Measurements from ENCODE around the gene DAPK1.
A peak's percentile ranks its signal among the peaks of the same experiment; 100 is the strongest.
"Not testable (repeated sequence)": the region's sequence is repeated elsewhere in the genome, so short reads cannot be mapped to it uniquely, and the experiment has no call there.

Gene DAPK1

DNA sequence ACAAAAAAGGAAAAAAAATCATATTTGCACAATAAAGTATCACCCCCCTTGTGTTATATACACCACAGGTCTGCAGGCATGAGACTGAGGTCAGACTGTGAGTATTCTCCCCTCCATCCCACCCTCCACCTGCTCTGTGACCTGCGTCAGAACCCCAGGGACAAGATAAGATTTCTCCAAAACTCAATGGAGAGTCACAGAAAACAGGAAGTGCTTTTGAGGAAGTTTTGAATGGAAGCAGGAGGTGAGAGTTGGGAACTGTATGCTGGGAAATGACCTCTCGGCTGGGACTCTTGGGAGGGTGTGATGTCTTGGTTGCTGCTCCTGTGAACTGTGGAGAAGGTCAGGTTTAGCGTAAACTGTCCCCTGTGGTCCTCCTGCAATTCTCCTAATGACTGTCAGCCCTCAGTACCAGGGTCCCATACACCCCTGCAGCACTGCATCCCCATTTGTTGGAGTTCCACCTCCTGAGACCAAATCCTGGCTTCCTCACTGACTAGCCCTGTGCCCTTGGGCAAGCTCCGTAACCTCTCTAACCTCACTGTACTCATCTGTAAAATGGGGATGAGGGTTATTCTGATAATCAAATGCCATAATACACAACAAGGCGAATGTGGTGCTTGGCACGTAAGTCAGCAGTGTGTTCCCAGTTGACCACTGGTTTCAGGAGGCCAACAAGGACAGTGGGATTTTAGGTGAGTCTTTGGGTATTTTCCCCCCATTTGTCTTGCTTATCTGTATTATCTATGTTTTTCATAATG is 221.4 kb downstream of the DAPK1 start:
- DNase-seq, result no peak

DNA sequence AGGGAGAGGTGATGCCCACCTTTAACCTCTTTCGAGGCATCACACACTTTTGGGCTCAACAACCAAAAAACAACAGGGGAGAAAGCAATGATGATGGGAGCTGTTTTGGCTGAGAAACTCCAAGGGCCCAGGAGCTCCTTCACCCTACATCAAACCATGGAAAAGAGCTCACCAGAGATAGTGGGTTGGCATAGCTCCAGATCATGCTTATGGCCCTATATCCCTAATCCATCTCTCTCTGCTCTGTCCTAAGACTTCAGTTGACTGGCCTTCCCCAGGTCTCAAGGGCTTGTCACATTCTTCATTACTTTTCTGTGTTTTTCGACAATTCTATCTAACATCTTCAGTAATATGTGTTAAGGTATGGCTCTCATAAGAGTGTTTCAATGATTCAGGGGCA is 222.5 kb downstream of the DAPK1 start:
- DNase-seq, result no peak

DNA sequence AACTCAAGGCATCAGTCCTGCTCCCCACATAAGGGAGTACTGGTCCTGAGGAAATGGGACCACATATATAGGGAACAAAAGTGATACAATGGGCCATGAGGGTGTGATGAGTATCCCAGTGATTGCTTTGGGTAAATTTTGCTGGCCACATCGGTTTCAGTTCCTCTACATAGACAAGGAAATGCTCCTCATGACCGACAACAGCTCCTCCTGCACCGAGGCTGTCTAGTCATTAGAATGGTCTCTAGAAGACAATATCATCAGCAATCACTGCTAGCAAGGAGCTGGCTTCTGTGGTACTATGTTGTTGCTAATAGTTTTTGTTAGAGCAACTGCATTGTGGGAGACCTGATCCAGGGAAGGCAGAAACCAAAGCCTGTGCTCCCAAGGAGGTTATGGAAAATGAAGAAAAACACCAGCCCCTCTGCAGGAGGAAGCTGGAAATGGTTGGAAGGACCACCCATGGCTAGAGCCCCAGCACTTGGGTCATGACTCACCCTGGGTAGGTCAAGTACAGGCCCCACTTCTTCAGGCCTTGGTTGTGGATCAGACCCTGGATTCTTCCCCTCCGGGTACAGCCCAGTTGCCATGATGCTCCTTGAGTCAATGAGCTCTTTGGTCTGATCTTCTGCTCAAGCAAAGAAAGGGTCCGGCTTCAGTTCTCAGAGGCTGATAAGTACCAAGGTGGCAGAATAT is 224.9 kb downstream of the DAPK1 start:
- DNase-seq, result no peak

DNA sequence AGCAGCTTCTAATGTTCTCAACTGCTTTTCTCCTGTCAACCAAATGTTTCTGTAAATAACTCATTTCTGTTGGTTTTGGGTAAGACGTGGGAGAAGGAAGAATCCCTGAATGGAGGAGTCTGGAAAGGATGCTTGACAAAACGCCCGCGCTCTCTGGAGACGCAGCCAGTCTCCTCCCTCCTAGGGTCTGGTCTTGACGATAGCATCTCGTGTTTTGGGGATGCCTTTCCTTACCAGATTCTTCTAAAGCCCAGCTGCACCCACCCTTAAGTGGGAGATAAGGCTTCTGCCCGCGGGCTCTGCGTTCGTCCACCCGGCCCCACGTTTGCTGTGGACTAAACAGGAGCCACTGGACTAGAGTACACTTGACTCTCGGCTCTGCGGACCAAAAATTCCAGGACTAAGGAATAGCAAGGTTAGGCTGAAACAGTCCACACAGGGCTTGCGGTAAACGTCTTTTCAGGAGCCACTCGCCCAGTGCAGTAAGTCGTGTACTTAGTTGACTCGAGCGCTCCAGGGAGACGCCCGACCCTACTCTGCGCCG is 227.8 kb downstream of the DAPK1 start:
- DNase-seq, result no peak

DNA sequence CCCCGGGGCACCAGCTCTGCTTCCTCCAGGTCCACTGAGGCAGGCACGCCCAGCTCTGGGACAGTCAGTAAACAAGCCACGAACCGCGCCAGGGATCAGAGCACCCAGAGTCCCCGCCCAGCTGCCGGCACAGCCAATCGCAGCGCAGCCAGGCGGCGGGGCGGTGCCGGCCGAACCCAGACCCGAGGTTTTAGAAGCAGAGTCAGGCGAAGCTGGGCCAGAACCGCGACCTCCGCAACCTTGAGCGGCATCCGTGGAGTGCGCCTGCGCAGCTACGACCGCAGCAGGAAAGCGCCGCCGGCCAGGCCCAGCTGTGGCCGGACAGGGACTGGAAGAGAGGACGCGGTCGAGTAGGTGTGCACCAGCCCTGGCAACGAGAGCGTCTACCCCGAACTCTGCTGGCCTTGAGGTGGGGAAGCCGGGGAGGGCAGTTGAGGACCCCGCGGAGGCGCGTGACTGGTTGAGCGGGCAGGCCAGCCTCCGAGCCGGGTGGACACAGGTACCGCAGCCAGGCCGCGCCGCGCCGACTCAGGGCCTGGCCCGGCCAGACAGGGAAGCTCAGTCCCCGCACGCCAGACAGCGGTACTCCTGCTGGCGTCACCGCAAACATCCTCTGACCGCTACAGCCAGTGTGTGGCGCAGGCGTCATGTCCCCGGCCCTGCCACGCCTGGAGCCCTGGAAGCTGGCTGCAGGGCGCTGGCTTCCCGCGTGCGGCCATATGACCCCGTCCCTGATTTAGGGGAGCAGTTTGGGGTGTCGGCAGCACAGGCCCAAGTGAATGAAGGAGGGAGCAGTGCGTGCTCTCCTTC is 228.4 kb downstream of the DAPK1 start, which contains the start of gene CTSL:
CTSL (plus strand) TSS at position 220 of the 810 bp plus-strand sequence. CDS start 1,485 bp downstream, outside the sequence.
- DNase-seq, result peak; percentile 67

DNA sequence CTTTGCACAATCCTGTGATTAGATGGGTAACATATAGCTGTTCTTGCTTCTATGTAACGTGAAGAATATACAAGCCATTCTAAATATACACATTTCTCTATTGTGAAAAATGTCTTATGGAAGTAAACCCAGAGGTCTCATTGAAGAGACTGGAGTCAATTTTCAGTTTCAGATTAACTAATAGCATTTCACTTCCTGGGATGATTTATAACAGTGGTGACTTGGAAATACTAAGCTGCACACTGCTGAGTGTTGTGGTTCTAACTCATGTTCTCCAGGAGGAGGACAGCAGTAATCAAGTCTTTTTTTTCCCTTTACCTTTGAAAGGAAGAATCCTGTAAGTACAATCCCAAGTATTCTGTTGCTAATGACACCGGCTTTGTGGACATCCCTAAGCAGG is 231.6 kb downstream of the DAPK1 start:
- no peak for DNase-seq

DNA sequence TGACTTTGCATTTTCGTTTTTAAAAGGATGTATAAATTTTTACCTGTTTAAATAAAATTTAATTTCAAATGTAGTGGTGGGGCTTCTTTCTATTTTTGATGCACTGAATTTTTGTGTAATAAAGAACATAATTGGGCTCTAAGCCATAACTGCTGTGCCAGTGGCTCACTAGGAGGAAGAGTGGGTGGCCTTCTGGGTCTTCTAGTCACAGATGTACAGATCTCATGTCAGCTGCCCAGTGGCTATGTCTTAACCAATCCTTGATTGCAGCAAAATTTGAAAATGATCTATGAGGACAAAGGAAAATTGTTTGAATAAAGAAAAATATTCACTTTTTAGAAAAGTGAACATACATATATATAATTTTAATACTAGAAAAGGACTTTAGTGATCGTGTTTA is 233.7 kb downstream of the DAPK1 start:
- DNase-seq, result no peak

DNA sequence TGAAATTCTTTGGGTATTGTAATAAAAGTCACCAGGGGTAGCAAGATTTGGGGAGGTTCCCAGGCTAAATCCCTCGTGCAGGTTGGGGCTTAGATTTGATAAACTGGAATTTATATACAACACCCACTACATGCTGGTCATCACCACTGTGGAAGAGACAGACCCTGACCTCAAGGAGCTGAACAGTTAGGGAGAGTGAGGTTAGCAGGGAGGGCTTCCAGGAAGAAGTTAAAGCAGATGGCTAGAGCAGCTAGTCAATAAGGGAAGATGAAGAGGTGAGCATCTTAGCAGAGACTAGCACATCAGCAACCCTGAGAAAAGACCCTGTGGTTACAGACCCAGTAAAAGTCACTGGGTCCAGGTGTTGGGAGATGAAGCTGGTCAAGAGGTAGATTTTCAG is 234.7 kb downstream of the DAPK1 start:
- DNase-seq, result no peak

DNA sequence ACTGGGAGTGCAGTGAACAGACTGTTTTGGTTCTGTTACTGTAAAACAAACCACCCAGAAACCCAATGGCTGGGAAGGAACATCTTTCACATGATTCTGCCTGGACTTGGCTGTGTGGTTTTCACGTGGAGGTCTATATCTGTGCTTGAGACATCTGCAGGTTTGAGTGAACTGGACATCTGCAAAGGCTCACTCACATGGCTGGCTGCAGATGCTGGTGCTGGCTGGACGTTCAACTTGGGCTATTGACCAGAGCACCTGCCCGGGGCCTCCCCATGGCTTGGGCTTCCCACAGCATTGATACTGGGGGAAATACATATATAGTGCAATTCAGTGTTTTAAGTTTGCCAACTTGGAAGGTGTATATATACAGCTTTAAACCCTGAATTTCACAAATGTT is 235.1 kb downstream of the DAPK1 start:
- no peak for DNase-seq

DNA sequence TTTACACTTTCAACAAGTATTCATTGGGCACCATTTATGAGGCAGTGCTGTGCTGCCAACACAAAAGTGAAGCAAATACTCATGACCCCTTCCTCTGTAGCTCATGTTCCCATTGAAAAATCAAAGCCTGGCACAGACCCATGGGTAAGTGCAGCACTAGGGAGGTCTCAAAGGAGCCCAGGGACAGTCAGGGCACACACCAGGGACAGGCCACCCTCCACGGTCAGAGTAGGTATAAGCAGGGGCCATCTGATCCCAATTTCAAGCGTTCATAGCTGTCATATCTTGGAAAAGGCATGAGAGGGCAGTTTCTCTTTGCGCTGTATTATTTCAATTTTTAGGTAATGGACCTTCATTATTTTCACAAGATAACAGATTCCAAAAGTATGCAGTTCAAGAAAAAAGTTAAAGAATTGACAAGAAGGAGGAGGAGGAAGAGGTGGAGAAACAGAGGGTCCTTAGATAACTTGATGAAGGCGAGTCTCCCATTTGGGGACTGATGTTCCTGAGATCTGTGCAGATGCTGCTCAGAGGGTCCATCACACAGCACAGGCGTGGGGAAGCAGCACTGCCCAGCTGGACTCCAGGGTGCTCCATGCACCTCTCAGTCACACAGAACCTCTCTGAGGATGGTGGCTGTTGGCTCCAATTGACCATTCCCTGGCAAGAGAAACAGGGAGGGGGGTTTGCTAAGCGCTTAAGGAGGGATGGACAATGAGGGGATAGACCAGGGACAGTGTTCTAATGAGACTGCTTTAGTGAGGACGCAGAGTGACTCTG is 235.8 kb downstream of the DAPK1 start:
- DNase-seq, result no peak

DNA sequence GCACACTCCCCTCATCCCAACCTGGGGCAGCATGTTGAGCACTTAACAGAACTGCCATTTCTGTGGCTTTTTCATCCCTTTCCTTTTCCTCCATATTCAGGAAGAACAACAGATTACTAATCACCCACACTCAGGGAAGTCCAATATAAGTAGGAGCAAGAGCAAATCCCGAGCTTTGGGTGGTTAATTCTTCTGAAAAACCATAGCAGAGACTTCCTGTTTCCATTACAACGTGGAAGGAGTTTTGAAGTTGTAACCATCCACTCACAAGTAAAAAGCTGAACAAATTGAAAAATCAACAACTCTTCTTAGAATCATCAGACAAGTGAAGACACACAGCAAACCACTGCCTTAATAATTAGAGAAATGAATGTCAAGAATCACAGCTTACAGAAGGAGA is 236.4 kb downstream of the DAPK1 start:
- DNase-seq, result no peak

DNA sequence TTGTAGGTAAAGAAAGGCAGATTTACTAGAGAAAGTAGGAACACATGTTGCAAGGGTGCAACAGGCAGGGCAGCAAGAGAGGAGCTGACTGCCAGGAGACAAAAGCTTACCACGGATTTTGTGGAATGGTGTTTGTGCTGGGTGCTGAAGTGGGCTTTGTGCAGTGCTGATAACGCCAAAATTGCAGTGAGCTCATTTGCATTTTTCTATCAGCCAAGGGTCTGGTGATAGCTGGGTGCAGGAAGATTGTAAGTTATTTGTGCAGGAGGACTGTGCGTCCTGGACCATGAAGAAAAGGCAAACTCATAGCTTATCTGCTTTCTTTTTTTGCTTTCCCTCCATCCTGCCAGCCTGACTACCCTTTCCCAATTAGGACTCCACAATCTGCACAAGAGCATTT is 241.9 kb downstream of the DAPK1 start:
- DNase-seq, result no peak

DNA sequence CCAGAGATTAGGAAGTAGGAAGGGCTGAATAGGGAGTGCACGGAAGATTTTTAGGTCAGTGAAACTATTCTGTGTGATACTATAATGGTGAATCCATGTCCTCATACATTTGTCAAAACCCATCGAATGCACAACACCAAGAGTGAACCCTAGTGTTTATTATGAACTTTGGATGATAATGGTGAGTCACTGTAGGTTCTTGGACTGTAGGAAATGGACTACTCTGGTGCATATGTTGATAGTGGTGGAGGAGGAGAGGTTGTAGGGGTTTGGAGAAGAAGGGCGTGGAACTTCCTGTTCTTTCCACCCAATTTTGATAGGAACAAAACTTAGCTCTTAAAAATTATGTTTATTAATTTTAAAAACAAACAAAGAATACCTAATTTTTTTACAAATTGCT is 242.5 kb downstream of the DAPK1 start:
- no peak for DNase-seq

DNA sequence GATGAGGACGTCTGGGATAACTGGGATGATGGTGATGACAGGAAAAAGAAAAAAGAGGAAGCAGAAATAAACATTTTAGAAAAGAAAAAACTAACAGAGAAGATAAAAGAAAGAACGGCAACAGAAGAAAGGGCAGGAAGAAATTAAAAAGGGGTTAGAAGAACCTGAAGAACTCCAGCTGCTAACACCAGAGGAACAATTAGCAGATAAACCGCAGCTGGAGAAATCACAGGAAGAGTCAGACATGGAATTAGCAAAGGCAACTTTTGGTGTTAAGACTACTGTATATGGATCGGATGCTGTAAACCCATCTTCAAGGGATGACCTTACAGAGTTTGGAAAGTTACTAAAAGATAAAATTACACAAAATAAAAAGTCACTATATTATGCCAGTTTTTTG is 243.7 kb downstream of the DAPK1 start:
- no peak for DNase-seq

DNA sequence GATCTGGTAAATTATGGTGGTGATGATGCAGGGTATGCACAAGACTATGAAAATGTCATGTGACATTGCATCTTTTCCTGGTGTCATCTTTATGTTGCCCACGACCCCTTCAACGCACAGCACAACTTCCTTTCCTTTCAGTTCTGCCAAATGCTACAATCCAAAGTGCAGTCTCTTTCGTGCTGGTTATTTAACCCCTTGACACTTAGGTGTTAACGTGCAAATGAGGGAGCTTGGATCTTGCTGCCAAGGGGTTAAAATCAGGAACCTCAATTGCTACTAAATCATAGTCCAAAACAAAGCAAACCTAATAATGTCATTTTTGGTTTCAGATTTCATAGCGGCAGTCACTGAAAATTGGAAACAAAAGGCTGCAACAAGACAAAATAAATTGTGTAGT is 244.2 kb downstream of the DAPK1 start:
- no peak for DNase-seq

DNA sequence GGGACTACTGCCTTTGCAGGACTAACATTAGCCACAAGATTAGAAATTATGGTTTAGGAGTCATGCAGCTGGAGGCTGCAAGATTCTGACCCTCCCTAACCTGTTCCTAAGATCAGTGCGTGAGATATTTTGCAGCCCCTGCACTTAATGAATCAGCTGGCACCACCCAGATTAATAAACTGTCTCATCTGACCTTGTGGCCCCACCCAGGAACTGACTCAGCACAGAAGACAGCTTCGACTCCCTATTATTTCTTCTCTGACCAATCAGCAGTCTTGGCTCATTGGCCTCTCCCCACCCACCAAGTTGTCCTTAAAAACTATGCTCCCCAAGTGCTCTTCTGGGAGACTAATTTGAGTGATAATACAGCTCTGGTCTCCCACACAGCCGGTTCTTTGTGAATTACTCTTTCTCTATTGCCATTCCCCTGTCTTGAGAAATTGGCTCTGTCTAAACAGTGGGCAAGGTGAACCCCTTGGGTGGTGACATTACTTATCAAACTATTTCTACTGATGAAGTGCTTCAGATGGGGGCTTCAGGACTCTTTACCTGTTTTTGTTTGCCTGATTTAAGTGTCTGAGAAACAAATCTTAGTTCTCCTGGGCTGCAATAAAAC is 245.3 kb downstream of the DAPK1 start:
- no peak for DNase-seq

DNA sequence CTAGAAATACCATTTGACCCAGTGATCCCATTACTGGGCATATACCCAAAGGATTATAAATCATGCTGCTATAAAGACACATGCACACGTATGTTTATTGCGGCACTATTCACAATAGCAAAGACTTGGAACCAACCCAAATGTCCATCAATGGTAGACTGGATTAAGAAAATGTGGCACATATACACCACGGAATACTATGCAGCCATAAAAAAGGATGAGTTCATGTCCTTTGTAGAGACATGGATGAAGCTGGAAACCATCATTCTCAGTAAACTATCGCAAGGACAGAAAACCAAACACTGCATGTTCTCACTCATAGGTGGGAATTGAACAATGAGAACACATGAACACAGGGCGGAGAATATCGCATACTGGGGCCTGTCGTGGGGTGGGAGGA is 246.6 kb downstream of the DAPK1 start:
- not testable (repeated sequence) for DNase-seq

DNA sequence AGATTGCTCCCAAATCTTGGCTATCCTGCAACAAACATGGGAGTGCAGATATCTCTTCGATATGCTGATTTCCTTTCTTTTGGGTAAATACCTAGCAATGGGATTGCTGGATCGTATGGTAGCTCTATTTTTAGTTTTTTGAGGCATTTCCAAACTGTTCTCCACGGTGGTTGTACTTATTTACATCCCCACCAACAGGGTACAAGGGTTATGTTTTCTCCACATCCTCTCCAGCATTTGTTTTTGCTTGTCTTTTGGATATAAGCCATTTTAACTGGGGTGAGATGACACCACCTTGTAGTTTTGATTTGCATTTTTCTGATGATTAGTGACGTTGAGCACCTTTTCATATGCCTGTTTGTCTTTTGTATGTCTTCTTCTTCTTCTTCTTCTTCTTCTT is 248.5 kb downstream of the DAPK1 start:
- no peak for DNase-seq

DNA sequence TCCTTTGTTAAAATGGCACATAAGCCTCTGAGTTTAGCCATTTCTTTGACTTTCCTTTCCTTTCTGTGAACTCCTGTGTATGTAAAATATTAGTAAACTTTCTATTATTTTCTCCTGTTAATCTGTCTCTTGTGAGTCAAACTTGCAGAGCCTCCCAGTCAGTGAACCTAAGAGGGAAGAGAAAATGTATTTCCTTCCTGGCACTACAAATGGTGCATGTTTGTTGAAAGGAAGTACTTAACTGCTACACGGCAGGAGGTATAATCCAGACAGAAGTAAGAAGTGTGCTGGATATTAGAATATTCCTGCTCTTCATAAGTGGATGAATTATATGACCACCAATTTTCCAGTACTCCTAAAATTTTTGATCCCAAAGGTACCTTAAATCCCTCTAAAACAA is 251.2 kb downstream of the DAPK1 start:
- DNase-seq, result no peak

DNA sequence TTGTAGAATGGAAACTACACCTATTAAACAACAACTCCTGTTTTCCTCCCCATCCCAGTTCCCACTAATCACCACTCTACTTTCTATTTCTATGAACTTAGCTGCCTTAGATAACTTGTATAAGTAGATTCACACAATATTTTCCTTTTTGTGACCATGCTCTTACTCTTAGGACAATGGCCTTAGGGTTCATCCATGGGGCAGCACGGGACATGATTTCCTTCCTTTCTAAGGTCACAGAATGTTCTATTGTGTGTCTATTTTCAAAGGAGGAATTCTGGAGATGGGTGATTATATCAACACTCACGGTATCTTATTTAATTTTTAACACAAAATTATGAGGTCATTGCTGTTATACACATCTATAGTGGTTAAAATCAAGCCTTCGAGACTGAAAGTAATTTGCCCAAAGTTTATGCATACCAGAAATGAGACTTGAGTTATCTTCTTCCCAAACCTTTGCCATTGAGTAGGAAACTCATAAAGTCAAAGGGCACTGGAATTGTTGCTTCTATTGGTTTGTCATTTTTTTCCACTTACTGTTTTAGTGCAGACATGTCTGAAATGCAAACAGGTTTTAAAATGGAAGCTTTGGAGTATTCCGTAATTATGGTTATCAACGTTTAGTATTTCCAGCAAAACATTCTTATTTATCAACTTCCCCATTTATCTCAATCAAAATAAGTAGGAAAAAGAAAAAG is 251.8 kb downstream of the DAPK1 start:
- no peak for DNase-seq

DNA sequence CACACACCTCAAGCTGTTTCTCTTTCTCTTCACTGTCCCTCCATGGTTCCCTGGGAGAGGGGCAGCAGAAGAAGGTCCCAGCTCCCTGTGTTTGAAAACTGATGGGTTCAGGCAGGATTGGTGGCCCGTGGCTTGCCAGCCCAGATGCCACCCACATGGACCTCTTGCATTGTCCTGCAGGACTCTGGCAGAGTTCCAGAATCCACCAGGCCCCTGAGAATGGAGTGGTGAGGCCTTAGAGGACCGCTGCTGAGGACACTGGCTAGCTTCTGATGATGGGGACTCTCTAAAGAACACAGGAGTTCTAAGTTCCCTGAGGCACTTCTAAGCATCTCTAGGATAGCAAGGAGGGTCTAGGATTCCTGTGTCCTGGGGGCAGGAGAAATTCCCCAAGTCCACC is 253.1 kb downstream of the DAPK1 start:
- no peak for DNase-seq

DNA sequence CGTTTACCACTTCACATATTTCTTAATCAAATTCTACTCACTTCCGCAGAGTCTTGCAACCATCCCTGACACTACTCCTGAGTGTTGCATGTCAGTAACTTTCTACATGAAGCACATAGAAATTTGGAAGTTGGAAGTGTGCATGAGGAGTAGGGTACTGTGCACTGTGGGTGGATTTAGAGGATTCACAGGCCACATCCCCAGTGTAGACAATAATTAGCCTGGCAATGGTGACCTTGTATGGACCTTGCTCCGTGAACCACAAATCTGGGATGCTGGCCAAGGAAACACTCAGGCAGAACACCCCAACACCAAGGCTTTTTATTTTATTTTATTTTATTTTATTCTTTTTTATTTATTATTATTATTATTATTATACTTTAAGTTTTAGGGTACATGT is 253.8 kb downstream of the DAPK1 start:
- DNase-seq, result no peak

Measured in NCI-H1092 treated with DMSO at 0.1 percent for 48 hours (cell line).